BJ (cell line): ENCODE measurements around the gene DMWD. TPM values are rescaled to one million over a fixed set of nuclear protein-coding genes. Genes with fewer than 3 reads are reported as not detected.

Experiments
- CTCF ChIA-PET: fragments of 350-600 bp; formaldehyde crosslinking; extraction: SDS; loops from one replicate; lab custom pipeline; 2021; ENCODE audit warnings: antibody characterized with exemption, inconsistent platforms; lab: Yijun Ruan, JAX
- POLR2A ChIA-PET: fragments of 300-600 bp; sonication (Branson Sonifier 250); formaldehyde crosslinking; extraction: SDS; loops from one replicate; lab custom pipeline; 2021; ENCODE audit warnings: antibody characterized with exemption; lab: Charles Lee
- DNase-seq: peaks from one replicate; pipeline ENCODE4 v3.0.0-alpha.2; 2011; ENCODE audit warnings: low read depth
- H3K27me3 ChIP-seq: 2 replicates; pipeline ENCODE4 v1.6.0; 2011; ENCODE audit warnings: low read length; ENCODE audit not compliant: control insufficient read depth, insufficient read depth
- H3K36me3 ChIP-seq: 2 replicates; pipeline ENCODE4 v1.5.1; 2011; ENCODE audit warnings: low read length; ENCODE audit not compliant: control insufficient read depth, insufficient read depth
- H3K4me3 ChIP-seq: 2 replicates; pipeline ENCODE4 v1.5.1; 2011; ENCODE audit warnings: low read depth, mild to moderate bottlenecking, control low read depth, low read length
- CTCF ChIP-seq: IDR thresholded peaks from 2 replicates; pipeline ENCODE4 v1.5.1; 2011; ENCODE audit warnings: low read depth, mild to moderate bottlenecking, control low read depth, inconsistent platforms, low read length, moderate library complexity; ENCODE audit not compliant: insufficient read depth
- polyA plus RNA-seq: library from polyadenylated mRNA; depleted of rRNA; stranded (reverse); fragments of >200 nt; gene quantifications from 2 replicates; pipeline ENCODE4 v1.2.3, GENCODE V29; 2011

The DMWD gene
- polyA plus RNA-seq, 1 experiment: 28.6 TPM

GRCh38 chr19:45761714-45762113 lies 30.9 kb downstream of the DMWD start:
- TF ChIP-seq CTCF: no peak
- ChIA-PET POLR2A (interaction anchor here (0.7 kb wide), 1 partner anchor 22 kb away, joined by 24 read pairs; no protein-coding TSS in a partner anchor), CTCF (no interaction called here)
- Histone ChIP-seq H3K27me3 (no peaks in the 10 kb centered on the region), H3K4me3 (no peak overlapping the region), H3K36me3 (no peaks in the 10 kb centered on the region; the same call in 1 of the 2 replicates)
- DNase-seq: no peak

- POLR2A ChIA-PET: no interaction called here
- DNase-seq: no peak
- no peaks in the 10 kb centered on the region for H3K27me3 ChIP-seq
- TF ChIP-seq CTCF: no peak
- CTCF ChIA-PET: interaction anchor here (1.4 kb wide), 1 partner anchor 19 kb away, joined by 3 read pairs; no protein-coding TSS in a partner anchor
- H3K4me3 ChIP-seq: no peak overlapping the region
- H3K36me3 ChIP-seq: no peaks in the 10 kb centered on the region
Measured at GRCh38 chr19:45758921-45759320, 33.7 kb downstream of the DMWD start.

- H3K4me3 ChIP-seq: no peak overlapping the region
- CTCF ChIA-PET: interaction anchor here (0.6 to 1.4 kb wide), 5 partner anchors 17 to 74 kb away, joined by 3 read pairs; partner anchors contain the start of gene QPCTL
- POLR2A ChIA-PET: no interaction called here
- H3K36me3 ChIP-seq: no peaks in the 10 kb centered on the region
- DNase-seq: no peak
- no peaks in the 10 kb centered on the region for H3K27me3 ChIP-seq
- no peak for TF ChIP-seq CTCF
Measured at GRCh38 chr19:45757695-45758094, 35.0 kb downstream of the DMWD start.

GRCh38 chr19:45754323-45754722 lies 38.3 kb downstream of the DMWD start:
- Histone ChIP-seq H3K36me3 (no peaks in the 10 kb centered on the region), H3K27me3 (no peaks in the 10 kb centered on the region), H3K4me3 (no peak overlapping the region)
- DNase-seq: no peak
- ChIA-PET POLR2A (no interaction called here), CTCF (interaction anchor here (0.8 to 2.5 kb wide), 3 partner anchors 10 to 45 kb away, joined by 3 to 9 read pairs (median 3); partner anchors contain the start of gene FBXO46)
- no peak for TF ChIP-seq CTCF

- no peaks in the 10 kb centered on the region for H3K36me3 ChIP-seq
- H3K27me3 ChIP-seq: no peaks in the 10 kb centered on the region
- no peak for DNase-seq
- TF ChIP-seq CTCF: no peak
- ChIA-PET CTCF (interaction anchor here (1.0 to 1.4 kb wide), 2 partner anchors 44 to 46 kb away, joined by 3 to 4 read pairs; no protein-coding TSS in a partner anchor), POLR2A (no interaction called here)
- H3K4me3 ChIP-seq: no peak overlapping the region
Measured at GRCh38 chr19:45753548-45753947, 39.1 kb downstream of the DMWD start.
